Suprapubic skin (tissue), 3 donors: Measurements from ENCODE around the gene MRAS.

ENCODE experiments used
- CTCF ChIP-seq, 2 donors: fragments of 200-600 bp in 1 of 2; fragments of 450-650 bp in 1 of 2; sonication (generic) in 1 of 2; IDR thresholded peaks; one replicate each; pipeline ENCODE4 v1.5.1; 2016 to 2019; ENCODE audit warnings: antibody characterized with exemption in 2 of 2, mild to moderate bottlenecking in 1 of 2, moderate library complexity in 1 of 2
- EP300 ChIP-seq: sonication (generic); formaldehyde crosslinking; IDR thresholded peaks from one replicate; pipeline ENCODE4 v1.6.1; 2017; ENCODE audit warnings: antibody characterized with exemption
- POLR2A ChIP-seq, 2 donors: fragments of 450-650 bp; IDR thresholded peaks; one replicate each; pipeline ENCODE4 v1.6.1; 2017; ENCODE audit warnings: antibody characterized with exemption in 2 of 2, mild to moderate bottlenecking in 2 of 2, moderate library complexity in 2 of 2

- TF ChIP-seq EP300 (no peak), CTCF (IDR thresholded peaks at IDR 0.05) (no peak), POLR2A (IDR thresholded peaks at IDR 0.05) (no peak)
These were observed 2.8 kb downstream of the MRAS start for GRCh38 chr3:138351151-138351550.
